GM19238 (cell line): ENCODE results near the gene CIC.

ENCODE experiments used
- DNase-seq: peaks from one replicate; pipeline ENCODE4 v3.0.0; 2011; ENCODE audit warnings: low spot score; ENCODE audit not compliant: insufficient read length

The CIC gene

DNA sequence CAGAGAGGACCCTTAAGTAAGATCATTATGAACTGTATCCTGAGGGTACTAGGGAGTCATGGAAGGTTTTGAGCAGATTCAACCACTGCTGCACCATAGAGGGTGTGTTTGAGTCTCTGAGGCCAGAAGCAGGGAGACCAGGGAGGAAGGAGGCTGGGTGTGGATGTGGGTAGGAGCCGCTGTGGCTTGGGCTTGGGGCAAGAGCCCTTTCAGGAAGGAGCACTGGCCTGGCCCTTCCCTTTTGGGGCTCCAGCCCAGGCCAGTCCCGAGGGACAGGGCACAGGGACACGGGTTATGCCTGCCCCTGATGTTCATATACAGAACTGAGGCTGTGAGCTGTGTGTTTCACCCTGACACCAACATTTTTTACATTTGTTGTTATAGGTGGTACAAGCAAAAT is 7.2 kb downstream of the CIC start:
- no peak for DNase-seq

DNA sequence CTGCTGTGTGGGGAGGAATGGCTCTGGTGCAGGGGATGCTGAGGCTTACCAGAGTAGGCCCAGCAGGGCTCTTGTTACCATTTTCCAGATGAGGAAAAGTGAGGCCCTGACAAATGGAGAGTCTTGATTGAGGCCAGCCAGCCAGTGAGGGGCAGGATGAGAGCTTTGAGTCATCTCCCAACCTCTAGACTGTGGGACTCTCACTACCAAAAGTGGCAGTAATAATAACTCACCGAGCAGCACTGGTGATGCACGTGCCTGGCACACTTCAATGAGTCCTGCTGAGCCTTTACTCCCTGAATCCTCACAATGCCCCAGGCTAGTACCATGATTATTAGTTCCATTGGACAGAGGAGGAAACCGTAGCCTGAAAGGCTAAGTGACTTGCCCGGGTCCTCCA is 7.8 kb downstream of the CIC start:
- DNase-seq, result no peak

DNA sequence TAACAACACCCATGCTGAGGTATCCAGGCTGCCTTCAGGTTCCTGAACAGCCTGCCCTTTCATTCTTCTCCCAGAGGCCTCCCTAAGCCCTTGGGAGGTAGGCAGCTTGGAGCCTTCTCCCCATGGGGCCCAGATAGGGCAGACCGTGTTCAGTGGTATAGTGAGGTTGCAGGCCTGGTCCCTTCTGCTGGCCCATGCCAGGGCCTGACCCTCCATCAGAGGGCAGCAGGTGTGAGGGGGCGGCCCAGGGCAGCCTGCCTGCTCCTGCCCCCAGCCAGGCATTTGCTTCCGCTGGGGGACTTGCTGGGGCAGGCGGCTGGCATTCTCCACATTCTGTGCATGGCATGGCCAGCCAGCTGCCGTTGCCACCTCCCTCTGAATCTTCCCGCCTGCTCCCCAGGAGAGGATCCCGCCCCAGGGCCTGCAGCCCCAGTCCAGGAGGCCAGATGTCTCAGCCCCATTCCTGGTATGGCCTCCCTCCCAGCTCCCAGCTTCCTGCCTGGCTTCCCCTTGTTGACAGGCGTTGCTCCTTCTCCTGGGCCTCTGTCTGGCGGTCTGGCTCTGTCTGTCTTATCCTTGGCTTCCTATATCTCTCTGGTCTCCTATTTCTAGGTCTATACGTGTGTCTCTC is 8.9 kb downstream of the CIC start:
- no peak for DNase-seq

DNA sequence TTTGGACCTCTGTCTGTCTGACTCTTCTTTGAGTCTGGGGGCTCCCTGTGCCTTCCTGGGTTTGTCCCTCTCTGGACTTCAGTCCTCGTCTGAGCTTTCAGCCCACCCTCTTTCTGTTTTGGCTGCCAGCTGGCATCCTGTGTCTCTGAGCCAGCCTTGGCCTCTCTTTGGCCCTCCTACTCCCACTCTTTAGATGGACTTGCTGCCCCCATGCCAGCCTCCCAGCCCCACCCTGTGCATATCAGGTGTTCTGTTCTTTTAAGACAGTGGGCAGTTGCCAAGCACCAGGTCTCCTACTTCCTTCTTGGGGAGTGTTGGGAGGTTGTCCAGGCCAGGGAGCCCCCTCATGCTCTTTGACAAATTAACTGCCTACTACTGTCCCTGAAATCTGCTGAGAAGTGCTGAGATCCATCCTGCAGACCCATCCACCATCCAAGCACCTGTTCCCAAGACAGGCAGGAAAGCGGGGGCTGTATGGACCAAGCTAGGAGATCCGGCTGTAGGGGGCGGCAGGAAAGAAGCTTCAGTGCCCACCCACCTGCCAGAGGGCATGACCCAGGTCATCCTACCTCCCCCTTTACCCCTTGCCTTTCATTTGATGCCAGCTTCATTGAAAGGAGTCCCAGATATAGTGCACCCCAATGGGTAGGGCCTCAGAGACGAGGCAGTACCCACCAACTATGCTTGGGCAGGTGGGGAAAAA is 9.6 kb downstream of the CIC start:
- no peak for DNase-seq

DNA sequence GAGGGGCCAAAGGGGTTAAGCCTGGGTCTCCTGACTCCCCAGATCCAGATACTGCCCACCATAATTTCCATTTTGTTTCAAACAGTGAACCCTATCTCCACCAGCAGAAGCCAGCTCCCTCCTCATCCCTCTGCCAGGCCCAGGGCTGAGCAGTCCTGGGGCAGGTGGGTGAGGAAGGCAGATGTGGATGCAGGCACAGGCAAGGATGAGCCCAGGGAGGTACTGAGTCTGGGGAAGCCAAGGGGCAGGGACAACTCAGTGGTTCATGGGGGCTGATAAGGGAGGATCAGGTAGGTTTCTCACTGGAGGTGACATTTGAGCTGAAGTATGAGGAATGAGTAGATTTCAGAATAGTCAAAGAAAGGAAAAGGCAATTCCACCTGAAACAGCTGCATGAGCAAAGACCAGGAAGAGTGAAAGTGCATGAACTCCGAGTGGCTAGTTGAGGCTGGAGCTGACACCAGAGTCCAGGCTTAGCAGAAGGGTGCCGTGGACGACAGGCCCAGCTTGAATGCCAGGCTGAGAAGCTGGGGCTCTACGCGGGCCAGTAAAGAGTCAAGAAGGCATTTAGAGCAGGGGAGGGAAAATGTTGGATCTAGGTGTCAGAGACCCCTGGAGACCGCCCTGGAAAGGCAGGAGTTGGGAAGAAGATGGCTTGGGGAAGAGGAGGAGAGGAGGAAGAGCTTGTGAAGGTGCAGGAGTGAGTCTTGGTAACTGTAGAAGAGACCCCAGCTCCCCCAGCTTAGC is 10.3 kb downstream of the CIC start:
- no peak for DNase-seq

DNA sequence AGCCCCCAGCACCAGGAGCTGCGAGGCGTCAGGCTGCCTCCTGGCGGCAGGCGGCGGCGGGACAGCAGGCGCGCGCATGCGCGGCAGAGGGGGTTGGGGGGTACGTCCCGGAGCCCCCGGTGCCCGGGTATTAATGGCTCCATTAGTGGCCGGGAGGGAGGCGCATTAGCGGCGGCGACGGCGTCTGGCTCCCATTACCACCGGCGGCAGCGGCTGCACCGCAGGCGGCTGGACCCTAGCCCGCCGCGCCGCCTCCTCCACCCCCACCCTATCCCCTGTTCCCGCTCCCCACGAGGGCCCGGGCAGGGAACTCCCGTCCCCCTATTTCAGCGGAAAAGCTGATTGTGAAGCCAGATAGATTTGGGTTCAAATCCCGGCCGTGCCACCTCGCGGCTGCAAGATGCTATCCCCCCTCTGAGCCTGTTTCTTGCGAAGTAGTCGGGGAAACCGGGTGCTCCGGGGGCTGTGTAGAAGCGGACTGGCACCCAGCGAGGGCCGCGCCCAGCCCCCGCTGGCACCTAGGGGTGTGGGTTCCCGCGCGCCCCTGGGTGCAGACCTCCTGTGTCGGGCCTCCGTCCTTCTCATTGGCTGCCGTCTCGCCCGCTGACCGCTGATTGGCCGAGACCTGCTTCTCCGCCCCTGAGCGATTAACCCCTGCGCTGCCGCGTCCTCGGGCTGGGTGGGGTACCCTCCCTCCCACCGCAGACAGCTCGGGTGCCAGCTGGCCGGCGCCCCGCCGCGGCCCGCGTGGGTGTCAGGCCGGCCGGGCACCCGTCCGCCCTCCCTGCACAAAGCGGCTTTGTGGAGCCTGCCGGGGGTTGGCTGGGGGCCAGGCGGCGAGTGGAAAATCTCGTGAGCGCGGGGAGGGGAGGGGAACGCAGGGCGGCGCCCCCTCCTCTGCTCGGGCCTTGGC is 11.1 kb downstream of the CIC start:
- DNase-seq, result peak; percentile 99

DNA sequence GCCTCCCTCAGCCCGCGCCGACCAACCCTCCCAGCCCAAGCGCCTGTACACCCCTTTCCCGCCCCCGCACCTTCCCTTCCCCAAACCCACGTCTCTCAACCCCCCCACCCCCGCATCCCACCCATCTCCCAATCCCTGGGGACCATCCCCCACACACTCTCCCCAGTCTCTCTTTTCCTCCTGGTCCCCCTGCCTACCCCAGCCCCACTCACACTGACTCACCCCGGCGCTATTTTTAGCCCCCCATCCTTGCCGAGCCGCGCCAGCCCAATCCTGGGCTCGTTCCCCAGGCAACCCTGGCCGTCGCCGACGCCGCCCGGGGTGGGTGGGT is 11.7 kb downstream of the CIC start:
- no peak for DNase-seq

DNA sequence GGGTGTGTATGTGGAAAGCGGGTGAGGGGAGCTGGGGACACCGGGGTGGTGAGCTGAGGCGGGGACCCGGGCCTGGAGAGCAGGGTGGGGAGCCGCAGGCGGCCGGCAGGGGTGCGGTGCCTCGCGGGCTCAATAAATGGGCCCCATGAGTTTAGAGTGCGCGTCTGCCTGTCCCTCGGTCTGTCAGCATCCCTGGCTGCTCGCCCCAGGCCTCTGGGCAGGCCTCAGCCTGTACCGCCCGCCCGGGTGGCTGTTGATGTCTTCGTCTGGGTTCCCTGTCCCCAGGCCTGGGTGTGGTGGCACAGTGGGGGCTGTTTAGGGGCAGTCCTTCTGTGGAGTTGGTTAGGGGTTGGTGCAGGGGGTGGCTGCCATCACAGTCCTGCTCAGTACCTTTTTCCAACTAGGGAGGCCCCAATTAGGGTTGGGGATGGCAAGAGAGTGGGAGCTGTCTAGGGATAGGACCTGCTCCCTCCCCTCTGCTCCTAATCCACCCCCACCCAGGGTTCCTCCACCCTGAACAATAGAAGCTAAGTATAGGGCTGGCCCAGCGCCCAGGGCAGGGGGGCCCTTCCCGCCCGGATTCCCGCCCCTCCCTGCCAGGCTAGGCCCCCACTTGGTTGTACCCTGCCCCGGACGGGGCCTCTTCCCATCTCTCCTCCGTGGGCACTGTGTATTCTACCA is 12.2 kb downstream of the CIC start:
- no peak for DNase-seq

DNA sequence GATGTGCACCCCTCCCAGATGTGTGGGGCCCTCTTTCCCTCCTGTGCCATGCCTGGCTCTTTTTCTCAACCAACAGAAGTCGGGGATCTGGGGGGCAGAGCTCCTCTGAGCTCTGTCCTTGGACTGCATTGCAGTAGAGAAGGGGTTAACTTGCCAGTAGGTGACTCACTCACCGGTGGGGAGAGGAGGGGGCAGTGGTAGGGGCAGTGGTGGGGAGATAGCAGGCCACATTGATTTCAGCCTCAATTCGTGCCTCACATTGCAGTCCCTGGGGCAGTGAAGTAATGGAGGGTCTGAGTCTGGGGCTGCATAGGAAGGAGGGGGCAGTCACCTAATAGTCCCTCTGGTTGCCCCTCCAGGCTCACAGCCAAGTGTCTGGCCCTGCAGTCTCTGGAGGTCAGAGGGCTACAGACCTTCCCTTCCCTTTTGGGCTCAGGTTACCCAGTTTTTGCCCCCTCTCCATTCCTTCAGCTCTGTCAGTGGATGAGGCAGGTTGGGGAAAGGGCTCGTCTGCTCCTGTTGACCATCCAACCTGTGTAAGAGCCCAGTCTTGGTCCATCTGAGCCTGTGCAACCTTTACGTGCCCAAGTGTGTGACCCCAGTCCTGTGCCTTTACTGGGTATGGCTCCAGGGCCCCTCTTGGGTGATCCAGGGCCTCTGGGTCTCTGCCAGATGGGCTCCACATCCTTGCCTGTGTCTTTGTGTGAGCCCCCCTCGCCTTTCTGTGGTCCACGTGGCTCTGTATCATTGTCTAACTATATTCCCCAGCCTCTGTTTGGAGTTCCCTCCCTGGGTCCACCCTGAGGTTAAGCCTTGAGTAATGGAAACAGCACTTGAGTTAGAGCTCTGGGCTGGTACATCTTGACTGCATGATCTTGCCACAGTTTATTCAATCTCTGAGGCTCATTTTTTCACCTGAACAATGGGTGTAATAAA is 13.0 kb downstream of the CIC start:
- no peak for DNase-seq

DNA sequence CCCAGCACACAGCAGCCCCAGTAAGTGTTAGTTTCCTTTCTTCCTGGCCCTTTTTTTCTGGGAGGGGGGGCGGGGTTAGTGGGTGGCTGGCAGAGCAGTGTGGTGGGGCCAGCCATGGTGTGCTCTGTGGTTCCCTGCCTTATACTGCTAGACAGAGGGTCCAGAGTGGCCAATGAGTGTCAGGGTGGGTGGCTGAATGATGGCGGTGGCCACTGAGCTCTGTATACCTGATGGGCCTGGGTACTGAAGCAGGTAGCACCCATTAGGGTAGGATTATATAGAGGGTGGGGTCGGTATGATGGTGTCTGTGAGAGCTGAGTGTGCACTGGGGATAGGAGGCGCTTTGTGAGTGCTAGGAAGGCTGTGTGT is 13.8 kb downstream of the CIC start:
- no peak for DNase-seq

DNA sequence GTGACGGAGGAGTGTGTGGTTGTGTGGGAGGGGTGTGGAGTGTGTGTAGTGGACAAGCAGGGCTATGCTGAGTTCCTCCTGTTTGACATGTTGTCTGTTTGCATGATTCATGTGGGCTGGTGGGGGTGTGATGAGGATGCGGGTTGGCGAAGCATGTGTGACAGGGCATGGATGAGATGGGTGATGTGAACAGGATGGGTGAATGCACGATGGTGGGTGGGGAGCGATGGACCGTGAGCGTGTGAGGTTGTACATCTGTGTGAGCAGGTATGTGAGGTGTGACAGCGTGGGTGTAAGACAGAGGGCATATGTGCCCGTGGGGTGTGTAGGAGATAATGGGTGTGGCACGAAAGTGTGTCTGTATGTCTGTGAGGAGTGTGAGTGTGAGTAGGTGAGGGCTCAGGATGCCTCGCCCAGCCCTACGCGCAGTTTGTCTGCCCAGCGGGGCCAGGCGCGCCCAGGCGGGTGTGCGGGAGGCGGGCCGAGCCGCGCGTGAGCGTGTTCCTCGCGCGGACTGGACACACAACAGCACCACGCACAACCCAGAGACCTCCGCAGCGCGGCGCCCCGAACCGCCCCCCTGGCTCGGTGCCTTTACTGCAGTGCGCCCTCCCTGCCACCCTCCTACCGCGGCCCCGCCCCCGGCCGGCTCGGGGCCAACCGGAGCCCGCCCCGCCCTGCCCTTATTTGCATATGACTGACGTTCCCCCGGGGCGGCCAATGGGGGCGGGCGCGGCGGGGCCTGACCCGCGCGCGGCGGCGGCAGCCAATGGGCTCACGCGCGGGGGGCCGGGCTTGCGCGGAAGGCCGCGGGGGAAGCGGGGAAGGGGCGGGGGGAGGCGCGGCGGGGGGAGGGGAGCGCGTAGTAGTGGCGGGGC is 14.4 kb downstream of the CIC start:
- DNase-seq, result peak; percentile 97

DNA sequence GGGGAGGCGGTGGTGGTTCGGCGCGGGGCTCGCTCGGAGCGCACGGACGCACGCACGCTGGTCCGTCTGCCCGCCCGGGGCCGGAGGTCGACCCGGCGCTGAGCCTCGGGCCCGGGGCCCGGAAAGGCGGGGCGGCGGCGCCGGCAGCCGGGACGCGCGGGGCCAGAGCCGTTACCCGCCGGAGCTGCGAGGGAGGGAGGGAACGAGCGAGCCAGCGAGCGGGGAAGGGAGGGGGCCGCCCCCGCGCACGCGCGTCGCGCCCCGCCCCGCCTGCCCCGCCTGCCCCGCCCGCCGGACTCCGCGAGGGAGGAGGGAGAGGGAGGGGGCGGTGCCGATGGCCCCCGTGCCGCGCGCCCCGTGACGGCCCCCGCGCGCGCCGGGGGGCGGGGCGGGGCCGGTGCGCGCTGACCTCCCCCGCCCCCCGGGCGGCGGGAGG is 15.0 kb downstream of the CIC start:
- DNase-seq, result peak; percentile 86

DNA sequence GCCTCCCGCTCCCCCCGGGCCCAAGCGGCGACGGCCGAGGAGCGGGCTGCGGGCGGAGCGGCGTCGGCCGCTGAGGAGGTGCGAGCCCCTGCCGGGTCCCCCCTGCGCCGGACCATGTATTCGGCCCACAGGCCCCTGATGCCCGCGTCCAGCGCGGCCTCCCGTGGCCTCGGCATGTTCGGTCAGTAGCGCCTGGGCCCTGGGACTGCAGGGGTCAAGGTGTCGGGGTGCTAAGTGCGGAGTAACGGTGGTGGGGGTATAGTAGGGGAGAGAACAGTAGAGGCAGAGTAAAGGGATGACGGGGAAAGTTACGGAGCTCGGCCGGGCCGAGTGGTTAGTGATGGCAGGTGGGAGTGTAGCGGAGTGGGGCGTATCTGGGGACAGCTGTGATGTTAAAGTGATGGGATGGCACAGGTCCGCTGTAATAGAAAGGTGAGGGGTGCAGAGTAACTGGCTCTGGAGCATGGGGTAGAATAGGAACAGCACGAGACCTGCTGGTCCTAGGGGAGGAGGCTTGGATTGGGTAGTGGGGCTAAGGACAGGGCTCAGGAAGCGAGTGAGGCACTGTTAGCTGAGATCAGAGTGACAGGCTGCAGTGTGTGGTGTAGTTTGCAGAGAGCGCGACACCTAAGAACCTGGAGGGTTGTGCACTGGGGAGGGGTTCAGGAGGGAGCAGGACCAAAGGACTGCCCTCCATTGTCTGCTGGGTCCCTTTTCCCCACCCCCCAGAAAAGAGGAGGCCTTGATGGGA is 15.7 kb downstream of the CIC start:
- no peak for DNase-seq

DNA sequence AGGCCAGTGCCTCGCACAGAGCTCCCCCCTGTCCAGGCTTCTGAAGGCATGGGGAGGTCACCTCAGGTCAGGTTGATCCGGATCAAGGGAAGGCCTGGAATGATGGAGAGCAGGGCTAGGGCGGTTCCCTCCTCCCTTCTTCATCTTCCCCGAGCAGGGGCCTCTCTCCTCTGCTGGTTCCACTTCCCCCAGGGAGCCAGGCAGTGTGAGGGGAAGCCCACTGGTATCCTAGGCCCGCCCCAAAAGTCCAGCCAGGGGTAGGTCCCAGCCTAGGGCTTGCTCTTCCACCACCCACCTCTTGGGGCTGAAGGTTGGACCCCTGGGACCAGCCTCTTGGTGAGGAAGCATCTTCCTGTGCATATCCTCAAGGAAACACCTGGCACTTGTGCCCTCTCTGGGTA is 16.5 kb downstream of the CIC start:
- DNase-seq, result peak; percentile 61

DNA sequence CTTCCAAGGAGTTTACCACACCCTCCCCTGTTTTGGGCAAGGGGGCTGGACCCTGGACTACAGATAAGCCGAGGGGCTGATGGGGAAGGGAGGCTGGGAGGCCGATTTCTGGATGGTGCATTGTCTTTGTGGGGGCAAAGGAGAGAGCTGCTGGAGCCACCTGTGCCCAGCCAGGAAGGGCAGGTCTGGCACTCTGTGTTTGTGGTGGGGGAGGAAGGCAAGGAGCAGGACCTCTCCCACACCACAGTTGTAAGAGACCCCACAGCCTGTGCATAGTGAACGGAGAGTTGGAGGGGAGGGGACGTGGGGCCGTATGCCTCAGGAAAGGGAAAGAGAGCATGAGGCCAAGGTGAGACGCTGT is 16.9 kb downstream of the CIC start:
- DNase-seq, result no peak

DNA sequence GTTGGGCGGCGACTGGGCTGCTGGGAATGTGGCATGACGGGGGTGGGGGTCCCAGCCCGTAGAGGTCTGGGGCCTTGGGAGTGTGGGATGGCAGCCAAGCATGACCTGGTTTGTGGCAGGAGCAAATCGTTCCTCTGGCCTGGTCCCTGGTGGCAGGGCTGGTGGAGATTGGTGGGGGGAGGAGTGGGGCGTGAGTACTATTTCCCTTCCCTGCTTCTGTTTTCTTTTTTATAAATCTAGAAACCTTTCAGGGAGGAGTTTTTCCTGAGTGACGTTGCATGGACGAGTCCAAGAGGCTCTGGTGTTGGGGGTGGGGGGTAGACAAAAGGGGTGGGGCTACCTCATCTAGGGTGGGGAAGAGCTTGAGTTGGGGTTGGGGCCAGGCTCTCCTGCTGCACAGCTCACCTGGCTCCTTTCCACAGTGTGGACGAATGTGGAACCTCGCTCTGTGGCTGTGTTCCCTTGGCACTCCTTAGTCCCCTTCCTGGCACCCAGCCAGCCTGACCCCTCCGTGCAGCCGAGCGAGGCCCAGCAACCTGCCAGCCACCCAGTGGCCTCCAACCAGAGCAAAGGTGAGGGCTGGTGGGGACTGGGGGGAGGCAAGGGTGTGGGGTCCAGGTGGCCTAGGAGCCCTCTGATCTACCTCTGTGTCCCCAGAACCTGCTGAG is 17.4 kb downstream of the CIC start:
- peak; percentile 55 for DNase-seq

DNA sequence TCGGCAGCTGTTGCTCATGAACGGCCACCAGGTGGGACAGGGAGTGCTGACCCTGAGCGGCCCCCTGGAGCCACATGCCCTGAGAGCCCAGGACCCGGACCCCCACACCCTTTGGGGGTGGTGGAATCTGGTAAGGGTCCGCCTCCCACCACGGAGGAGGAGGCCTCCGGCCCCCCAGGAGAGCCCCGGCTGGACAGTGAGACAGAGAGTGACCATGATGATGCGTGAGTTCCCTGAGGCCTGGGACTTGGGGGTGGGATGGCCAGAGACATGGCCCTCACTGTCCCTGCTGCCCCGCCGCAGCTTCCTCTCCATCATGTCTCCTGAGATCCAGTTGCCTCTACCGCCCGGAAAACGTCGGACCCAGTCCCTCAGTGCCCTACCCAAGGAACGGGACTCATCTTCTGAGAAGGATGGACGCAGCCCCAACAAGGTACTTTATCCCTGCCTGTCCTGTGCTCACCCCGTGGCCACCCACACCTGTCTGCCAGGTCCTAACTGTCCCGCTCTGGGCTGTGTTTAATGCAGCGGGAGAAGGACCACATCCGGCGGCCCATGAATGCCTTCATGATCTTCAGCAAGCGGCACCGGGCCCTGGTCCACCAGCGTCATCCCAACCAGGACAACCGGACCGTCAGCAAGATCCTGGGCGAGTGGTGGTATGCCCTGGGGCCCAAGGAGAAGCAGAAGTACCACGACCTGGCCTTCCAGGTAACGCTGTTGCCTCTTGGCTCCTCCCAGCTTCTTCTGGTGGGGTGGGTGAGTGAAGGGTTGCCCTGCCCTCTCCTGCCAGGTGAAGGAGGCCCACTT is 18.2 kb downstream of the CIC start:
- DNase-seq, result no peak
